GM12878 (cell line): Measurements from ENCODE around the gene ARID5B. TPM values are rescaled to one million over a fixed set of nuclear protein-coding genes. Genes with fewer than 3 reads are reported as not detected.

Experiments used
- ATAC-seq: fragments of 200-7000 bp; cut with Tn5 transposase; 3 replicates; pipeline ENCODE4 v1.9.1; 2020; ENCODE audit warnings: mild to moderate bottlenecking, moderate library complexity
- BruUV-seq: library from RNA; stranded (reverse); fragments of 400-500 nt; replicated peaks from 2 replicates; lab custom pipeline; 2021; lab: Mats Ljungman, UMichigan
- CTCF ChIA-PET: fragments of 300-600 bp; sonication (Branson Sonifier 250); formaldehyde crosslinking; extraction: SDS; loops from one replicate; lab custom pipeline; 2021; ENCODE audit warnings: inconsistent platforms; lab: Yijun Ruan, JAX
- POLR2A ChIA-PET: fragments of 350-600 bp; formaldehyde crosslinking; extraction: SDS; loops from one replicate; lab custom pipeline; 2021; ENCODE audit warnings: inconsistent platforms; lab: Charles Lee
- RAD21 ChIA-PET: fragments of 300-600 bp; sonication (Branson Sonifier 250); formaldehyde crosslinking; loops from one replicate; lab custom pipeline; 2023; ENCODE audit warnings: antibody characterized with exemption; ENCODE audit not compliant: unreplicated experiment; lab: Charles Lee
- SMC1A ChIA-PET: fragments of 300-600 bp; sonication (Branson Sonifier 250); formaldehyde crosslinking; loops from one replicate; lab custom pipeline; 2023; ENCODE audit not compliant: unreplicated experiment, uncharacterized antibody; lab: Charles Lee
- DNase-seq: peaks from one replicate; pipeline ENCODE4 v3.0.0-alpha.2; 2011; ENCODE audit warnings: low read depth, low spot score
- FAIRE-seq: peaks from 3 replicates; lab custom pipeline; 2011; peaks lifted over from hg19 to GRCh38; lab: Jason Lieb, UNC
- H2AFZ ChIP-seq: 2 replicates; pipeline ENCODE4 v1.6.0; 2011; ENCODE audit warnings: low read depth, low read length, control low read depth; ENCODE audit not compliant: control insufficient read depth
- H3K27ac ChIP-seq: 2 replicates; pipeline ENCODE4 v1.5.1; 2011; ENCODE audit warnings: control low read depth; ENCODE audit not compliant: control insufficient read depth, insufficient read depth
- H3K27me3 ChIP-seq, 2 experiments: replicated peaks in 1 of 2; 2 replicates each; pipeline versions ENCODE4 v1.6.0 to v1.6.1; 2011; ENCODE audit warnings: low read length in 1 of 2; ENCODE audit not compliant: control insufficient read depth in 2 of 2, insufficient read depth in 2 of 2
- H3K36me3 ChIP-seq, 2 experiments: 2 replicates each; pipeline ENCODE4 v1.5.1; 2011; ENCODE audit warnings: low read length in 1 of 2; ENCODE audit not compliant: control insufficient read depth in 2 of 2, insufficient read depth in 2 of 2
- H3K4me1 ChIP-seq: 2 replicates; pipeline ENCODE4 v1.6.1; 2011; ENCODE audit warnings: mild to moderate bottlenecking, low read length, moderate library complexity, mixed read lengths; ENCODE audit not compliant: control insufficient read depth, insufficient read depth
- H3K4me2 ChIP-seq: 2 replicates; pipeline ENCODE4 v1.6.0; 2011; ENCODE audit warnings: control low read depth; ENCODE audit not compliant: control insufficient read depth, insufficient read depth
- H3K4me3 ChIP-seq: fragments of 200-600 bp; sonication (generic); 2 replicates; pipeline ENCODE4 v1.5.1; 2016
- H3K79me2 ChIP-seq: 2 replicates; pipeline ENCODE4 v1.6.0; 2011; ENCODE audit warnings: low read length; ENCODE audit not compliant: control insufficient read depth, insufficient read depth
- H3K9ac ChIP-seq: 2 replicates; pipeline ENCODE4 v1.8.0; 2011; ENCODE audit warnings: low read length, control low read depth, mixed read lengths; ENCODE audit not compliant: control insufficient read depth, insufficient read depth
- H3K9me3 ChIP-seq: replicated peaks from 3 replicates; pipeline ENCODE4 v1.5.1; 2011; ENCODE audit warnings: mild to moderate bottlenecking, low read length; ENCODE audit not compliant: control insufficient read depth, insufficient read depth
- H4K20me1 ChIP-seq: 2 replicates; pipeline ENCODE4 v1.6.0; 2011; ENCODE audit not compliant: control insufficient read depth, insufficient read depth
- NFIC ChIP-seq: IDR thresholded peaks from 2 replicates; pipeline ENCODE4 v1.6.1; 2012; ENCODE audit warnings: low read depth, mild to moderate bottlenecking, inconsistent platforms, low read length, moderate library complexity
- NR2C2 ChIP-seq: IDR thresholded peaks from 2 replicates; pipeline ENCODE4 v1.6.1; 2011; ENCODE audit warnings: borderline replicate concordance, low read depth; ENCODE audit not compliant: control insufficient read depth, insufficient read length
- PKNOX1 ChIP-seq: fragments of 450-650 bp; IDR thresholded peaks from 2 replicates; pipeline ENCODE4 v1.6.1; 2016; ENCODE audit warnings: mild to moderate bottlenecking
- WGBS: methylation state at CpG from one replicate; pipeline ENCODE4 v1.1.6; 2016; ENCODE audit warnings: low lambda C conversion rate; ENCODE audit not compliant: insufficient replicate concordance, insufficient coverage; ENCODE audit errors: missing lambda C conversion rate; 5-methylcytosine and 5-hydroxymethylcytosine counted together
- in situ Hi-C: fragments of 300-500 bp; cut with MboI; formaldehyde crosslinking; loops from 9 replicates; pipeline ENCODE4 v1.14.3; 2018; ENCODE audit warnings: mixed read lengths
- intact Hi-C: fragments of 100-400 bp; cut with micrococcal nuclease; formaldehyde crosslinking; loops from one replicate; pipeline ENCODE4 v1.14.2; 2022; ENCODE audit not compliant: unreplicated experiment
- polyA plus RNA-seq, 11 experiments: library from polyadenylated mRNA; depleted of rRNA in 4 of 11; unstranded in 6 of 11; stranded (reverse) in 5 of 11; fragments of >200 nt; fragmentation: Nextera tagmentation in 4 of 11; fragmentation: Illumina TruSeq in 1 of 11; extraction: Ambion mirVana in 4 of 11; extraction: Trizol in 1 of 11; gene quantifications; 1 replicate in 1 of 11; 2 replicates in 10 of 11; pipeline versions ENCODE4 v1.2.1 to v1.2.3, GENCODE V29; 2011 to 2016; ENCODE audit warnings: inconsistent platforms in 2 of 11, missing spikeins in 2 of 11, low read depth in 1 of 11
- total RNA-seq, 4 experiments: library from RNA; depleted of rRNA in 3 of 4; stranded (reverse); fragments of >200 nt in 3 of 4; fragmentation: Illumina TruSeq in 1 of 4; extraction: Trizol in 1 of 4; gene quantifications; 2 replicates each; pipeline versions ENCODE4 v1.2.1 to v1.2.3, GENCODE V29; 2013 to 2021
- TF ChIP-seq, protein P1 (sequence below): fragments of 450-650 bp; IDR thresholded peaks from 2 replicates; pipeline ENCODE4 v1.6.1; 2017; ENCODE audit warnings: low read depth, mild to moderate bottlenecking, moderate library complexity
- TF ChIP-seq, protein P2 (sequence below): fragments of 450-650 bp; IDR thresholded peaks from 2 replicates; pipeline ENCODE4 v1.6.1; 2014; ENCODE audit warnings: mild to moderate bottlenecking

ARID5B gene
- total and polyA plus RNA-seq, 10 of the 15 experiments (the other 5 are each of a cell fraction or from before 2014, with no cell fraction given) = 2.7 to 8.5 (median 6.1) TPM

- ChIA-PET SMC1A (interaction anchor here (1.0 to 2.0 kb wide), 5 partner anchors 9 to 91 kb away, joined by 3 to 8 read pairs (median 4); no protein-coding TSS in a partner anchor), CTCF (interaction anchor here (1.3 to 1.6 kb wide), 3 partner anchors 12 to 295 kb away, joined by 3 read pairs; no protein-coding TSS in a partner anchor), RAD21 (interaction anchor here (0.7 kb wide), 1 partner anchor 12 kb away, joined by 3 read pairs; no protein-coding TSS in a partner anchor), POLR2A (interaction anchor here (0.6 to 2.1 kb wide), 3 partner anchors 10 to 26 kb away, joined by 3 to 16 read pairs (median 3); no protein-coding TSS in a partner anchor)
- ATAC-seq = no peak
- Histone ChIP-seq H2AFZ (no peak overlapping the region), H3K36me3 (peaks cover 0 to 42% of the 10 kb centered on the region in 2 experiments; a peak in 1 of 4 replicates), H4K20me1 (no peaks in the 10 kb centered on the region), H3K4me2 (no peak overlapping the region), H3K27me3 (no peaks in the 10 kb centered on the region), H3K27ac (no peak overlapping the region), H3K9ac (no peak overlapping the region), H3K9me3 (no peaks in the 10 kb centered on the region; the same call in 1 of the 3 replicates), H3K4me3 (no peak overlapping the region), H3K79me2 (peaks cover 13% of the 10 kb centered on the region), H3K4me1 (peaks cover 5% of the 10 kb centered on the region; the same call in 1 of the 2 replicates)
- BruUV-seq = no TSS peak
- no peak for FAIRE-seq
- TF ChIP-seq, protein P1, sequence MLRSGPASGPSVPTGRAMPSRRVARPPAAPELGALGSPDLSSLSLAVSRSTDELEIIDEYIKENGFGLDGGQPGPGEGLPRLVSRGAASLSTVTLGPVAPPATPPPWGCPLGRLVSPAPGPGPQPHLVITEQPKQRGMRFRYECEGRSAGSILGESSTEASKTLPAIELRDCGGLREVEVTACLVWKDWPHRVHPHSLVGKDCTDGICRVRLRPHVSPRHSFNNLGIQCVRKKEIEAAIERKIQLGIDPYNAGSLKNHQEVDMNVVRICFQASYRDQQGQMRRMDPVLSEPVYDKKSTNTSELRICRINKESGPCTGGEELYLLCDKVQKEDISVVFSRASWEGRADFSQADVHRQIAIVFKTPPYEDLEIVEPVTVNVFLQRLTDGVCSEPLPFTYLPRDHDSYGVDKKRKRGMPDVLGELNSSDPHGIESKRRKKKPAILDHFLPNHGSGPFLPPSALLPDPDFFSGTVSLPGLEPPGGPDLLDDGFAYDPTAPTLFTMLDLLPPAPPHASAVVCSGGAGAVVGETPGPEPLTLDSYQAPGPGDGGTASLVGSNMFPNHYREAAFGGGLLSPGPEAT = no peak
- no peak for TF ChIP-seq PKNOX1
- TF ChIP-seq NR2C2 = no peak
- TF ChIP-seq NFIC = no peak
- TF ChIP-seq, protein P2, sequence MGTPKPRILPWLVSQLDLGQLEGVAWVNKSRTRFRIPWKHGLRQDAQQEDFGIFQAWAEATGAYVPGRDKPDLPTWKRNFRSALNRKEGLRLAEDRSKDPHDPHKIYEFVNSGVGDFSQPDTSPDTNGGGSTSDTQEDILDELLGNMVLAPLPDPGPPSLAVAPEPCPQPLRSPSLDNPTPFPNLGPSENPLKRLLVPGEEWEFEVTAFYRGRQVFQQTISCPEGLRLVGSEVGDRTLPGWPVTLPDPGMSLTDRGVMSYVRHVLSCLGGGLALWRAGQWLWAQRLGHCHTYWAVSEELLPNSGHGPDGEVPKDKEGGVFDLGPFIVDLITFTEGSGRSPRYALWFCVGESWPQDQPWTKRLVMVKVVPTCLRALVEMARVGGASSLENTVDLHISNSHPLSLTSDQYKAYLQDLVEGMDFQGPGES = no peak
- DNase-seq = no peak
- WGBS = 100% methylated on average over 2 of the region's 2 CpGs
- in situ Hi-C loops = no loop called here
- intact Hi-C loops = no loop called here
These were observed 48.2 kb downstream of the ARID5B start for GRCh38 chr10:61949687-61950086.
